Esophagus muscularis mucosa (tissue), 4 donors: ENCODE results near the gene TAOK1. TPM values are rescaled to one million over a fixed set of nuclear protein-coding genes. Genes with fewer than 3 reads are reported as not detected.
"Not testable (repeated sequence)": the region's sequence is repeated elsewhere in the genome, so short reads cannot be mapped to it uniquely, and the experiment has no call there.

Experiments
- DNase-seq: peaks from one replicate; pipeline ENCODE4 v3.0.0-alpha.2; 2017; ENCODE audit errors: extremely low spot score
- H3K27ac ChIP-seq, 4 donors: fragments of 200-600 bp; sonication (generic); replicated peaks in 1 of 4; 1 replicate in 3 of 4; 2 replicates in 1 of 4; pipeline ENCODE4 v1.5.1; 2016 to 2019; ENCODE audit warnings: mild to moderate bottlenecking in 1 of 4
- H3K27me3 ChIP-seq, 4 donors: fragments of 200-600 bp; sonication (generic); one replicate each; pipeline versions ENCODE4 v1.5.1 to v1.6.0; 2016 to 2019
- H3K36me3 ChIP-seq, 4 donors: fragments of 200-600 bp; sonication (generic); one replicate each; pipeline ENCODE4 v1.5.1; 2016 to 2019
- H3K4me1 ChIP-seq, 4 donors: fragments of 200-600 bp; sonication (generic); one replicate each; pipeline ENCODE4 v1.5.1; 2016 to 2019
- H3K4me3 ChIP-seq, 4 donors: fragments of 200-600 bp; sonication (generic); 1 replicate in 2 of 4; 2 replicates in 2 of 4; pipeline ENCODE4 v1.5.1; 2016 to 2019; ENCODE audit warnings: mild to moderate bottlenecking in 4 of 4, moderate library complexity in 1 of 4
- H3K9me3 ChIP-seq, 4 donors: fragments of 200-600 bp; sonication (generic); 1 replicate in 3 of 4; 2 replicates in 1 of 4; pipeline ENCODE4 v1.5.1; 2016 to 2019
- CTCF ChIP-seq, 3 experiments: fragments of 200-600 bp in 2 of 3; fragments of 450-650 bp in 1 of 3; sonication (generic) in 2 of 3; IDR thresholded peaks; one replicate each; pipeline ENCODE4 v1.5.1; 2017 to 2019; ENCODE audit warnings: antibody characterized with exemption in 3 of 3, mild to moderate bottlenecking in 2 of 3, moderate library complexity in 1 of 3
- EP300 ChIP-seq: sonication (generic); formaldehyde crosslinking; IDR thresholded peaks from one replicate; pipeline ENCODE4 v1.6.1; 2017; ENCODE audit warnings: antibody characterized with exemption
- POLR2A ChIP-seq: fragments of 450-650 bp; IDR thresholded peaks from one replicate; pipeline ENCODE4 v1.6.1; 2017; ENCODE audit warnings: antibody characterized with exemption, moderate library complexity, mild to moderate bottlenecking, low read depth
- POLR2AphosphoS5 ChIP-seq, 2 donors: sonication (generic); formaldehyde crosslinking; IDR thresholded peaks; one replicate each; pipeline ENCODE4 v1.6.1; 2017; ENCODE audit warnings: antibody characterized with exemption in 2 of 2
- WGBS: methylation state at CpG from one replicate; pipeline ENCODE4 v1.1.5; 2018; 5-methylcytosine and 5-hydroxymethylcytosine counted together
- intact Hi-C: fragments of 100-400 bp; cut with DNase I; formaldehyde crosslinking; loops from one replicate; pipeline ENCODE4 v1.15.1; 2023
- total RNA-seq, 4 donors: library from RNA; depleted of rRNA; stranded (reverse); fragments of >200 nt; gene quantifications; one replicate each; pipeline versions ENCODE4 v1.1.0 to v1.2.1, GENCODE V29; 2016

The TAOK1 gene
- total RNA-seq, 4 donors from 2014 or later, result 48.7 to 73.1 (median 58.9) TPM

GRCh38 chr17:29345066-29345465 lies 45.1 kb upstream of the TAOK1 start:
- Histone ChIP-seq H3K27me3 (no peaks in the 10 kb centered on the region), H3K4me1 (no peaks in the 10 kb centered on the region), H3K27ac (no peak overlapping the region), H3K36me3 (no peaks in the 10 kb centered on the region), H3K4me3 (no peak overlapping the region), H3K9me3 (no peaks in the 10 kb centered on the region)
- DNase-seq, result no peak
- TF ChIP-seq EP300 (no peak), POLR2A (no peak), POLR2AphosphoS5 (IDR thresholded peaks at IDR 0.05) (no peak), CTCF (IDR thresholded peaks at IDR 0.05) (no peak)
- intact Hi-C loops, result no loop called here
- 89% methylated on average over 3 of the region's 3 CpGs for WGBS

- DNase-seq, H3K27ac ChIP-seq, intact Hi-C loops, H3K9me3 ChIP-seq, H3K4me1 ChIP-seq, H3K36me3 ChIP-seq, H3K27me3 ChIP-seq, H3K4me3 ChIP-seq: not testable (repeated sequence)
- 95% methylated on average over 11 of the region's 11 CpGs for WGBS
These were observed 44.7 kb upstream of the TAOK1 start for GRCh38 chr17:29345470-29345869.

DNA sequence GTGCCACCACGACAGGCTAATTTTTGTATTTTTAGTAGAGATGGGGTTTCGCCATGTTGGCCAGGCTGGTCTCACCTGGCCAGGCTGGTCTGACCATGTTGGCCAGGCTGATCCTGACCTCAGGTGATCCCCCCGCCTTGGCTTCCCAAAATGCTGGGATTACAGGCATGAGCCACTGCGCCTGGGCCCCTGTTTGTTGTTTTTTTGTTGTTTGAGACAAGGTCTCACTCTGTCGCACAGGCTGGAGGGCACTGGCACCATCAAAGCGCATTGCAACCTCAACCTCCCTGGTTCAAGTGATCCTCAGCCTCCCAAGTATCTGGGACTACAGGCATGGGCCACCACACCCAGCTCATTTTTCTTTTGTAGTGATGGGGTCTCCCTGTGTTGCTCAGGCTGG lies 43.7 kb upstream of the TAOK1 start:
- Histone ChIP-seq H3K4me1 (no peaks in the 10 kb centered on the region), H3K27ac (no peak overlapping the region), H3K4me3 (no peak overlapping the region), H3K36me3 (no peaks in the 10 kb centered on the region), H3K9me3 (no peaks in the 10 kb centered on the region), H3K27me3 (no peaks in the 10 kb centered on the region)
- TF ChIP-seq POLR2A, result no peak
- TF ChIP-seq CTCF (IDR thresholded peaks at IDR 0.05), result no peak
- no peak for TF ChIP-seq EP300
- TF ChIP-seq POLR2AphosphoS5 (IDR thresholded peaks at IDR 0.05), result no peak
- intact Hi-C loops, result no loop called here
- DNase-seq, result no peak
- WGBS, result 93% methylated on average over 3 of the region's 6 CpGs

- Histone ChIP-seq H3K4me1 (no peaks in the 10 kb centered on the region), H3K36me3 (no peaks in the 10 kb centered on the region), H3K4me3 (no peak overlapping the region), H3K9me3 (no peaks in the 10 kb centered on the region), H3K27me3 (no peaks in the 10 kb centered on the region), H3K27ac (no peak overlapping the region)
- WGBS, result 84% methylated on average over 3 of the region's 3 CpGs
- intact Hi-C loops, result no loop called here
- no peak for DNase-seq
- TF ChIP-seq CTCF (IDR thresholded peaks at IDR 0.05) (no peak), POLR2AphosphoS5 (IDR thresholded peaks at IDR 0.05) (no peak), POLR2A (no peak), EP300 (no peak)
These were observed 42.1 kb upstream of the TAOK1 start for GRCh38 chr17:29347831-29348629.

DNA sequence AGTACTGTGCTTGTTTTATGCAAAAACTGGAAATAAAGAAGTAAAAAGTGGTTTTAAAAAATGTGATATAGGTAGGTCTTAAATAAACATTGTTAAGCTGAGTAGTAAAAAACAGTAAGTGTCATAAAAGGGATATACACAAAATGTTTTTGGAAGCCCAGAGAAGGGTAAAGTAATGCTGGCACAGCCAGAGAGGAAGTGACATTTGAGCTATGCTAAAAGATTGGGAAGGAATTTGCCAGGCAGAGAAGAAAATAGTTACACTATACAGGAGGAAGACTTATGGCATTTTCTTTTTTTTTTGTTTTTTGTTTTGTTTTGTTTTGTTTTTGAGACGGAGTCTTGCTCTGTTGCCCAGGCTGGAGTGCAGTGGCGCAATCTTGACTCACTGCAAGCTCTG lies 40.8 kb upstream of the TAOK1 start:
- Histone ChIP-seq H3K9me3 (no peaks in the 10 kb centered on the region), H3K4me3 (no peak overlapping the region), H3K27ac (no peak overlapping the region), H3K4me1 (no peaks in the 10 kb centered on the region), H3K36me3 (no peaks in the 10 kb centered on the region), H3K27me3 (no peaks in the 10 kb centered on the region)
- intact Hi-C loops, result no loop called here
- TF ChIP-seq EP300 (no peak), CTCF (IDR thresholded peaks at IDR 0.05) (no peak), POLR2A (no peak), POLR2AphosphoS5 (IDR thresholded peaks at IDR 0.05) (no peak)
- no peak for DNase-seq
- WGBS, result 73% methylated on average over 2 of the region's 2 CpGs
